HUES6 (cell line): Measurements from ENCODE around the gene SOCS1.

ENCODE experiments used
- H3K27ac ChIP-seq: 2 replicates; pipeline ENCODE4 v1.7.0; 2013; ENCODE audit warnings: low read depth, mild to moderate bottlenecking, low read length, inconsistent platforms
- H3K27me3 ChIP-seq: 2 replicates; pipeline ENCODE4 v1.6.1; 2013; ENCODE audit warnings: low read length; ENCODE audit not compliant: control insufficient read depth, insufficient read depth
- H3K36me3 ChIP-seq: 2 replicates; pipeline ENCODE4 v1.6.1; 2013; ENCODE audit warnings: low read length; ENCODE audit not compliant: control insufficient read depth, insufficient read depth
- H3K4me1 ChIP-seq: 2 replicates; pipeline ENCODE4 v1.6.1; 2013; ENCODE audit warnings: low read length; ENCODE audit not compliant: control insufficient read depth, insufficient read depth
- H3K4me3 ChIP-seq: 2 replicates; pipeline ENCODE4 v1.5.1; 2013; ENCODE audit warnings: low read depth, low read length
- H3K9ac ChIP-seq: one replicate; pipeline ENCODE4 v1.6.1; 2013; ENCODE audit warnings: mild to moderate bottlenecking, low read length
- H3K9me3 ChIP-seq: 2 replicates; pipeline ENCODE4 v1.6.1; 2013; ENCODE audit warnings: low read depth, low read length; ENCODE audit not compliant: control insufficient read depth, insufficient read depth

SOCS1 gene

GRCh38 chr16:11204513-11205047 lies 51.4 kb downstream of the SOCS1 start:
- Histone ChIP-seq H3K4me1 (peaks cover 45% of the 10 kb centered on the region), H3K9me3 (peaks cover 13% of the 10 kb centered on the region), H3K27ac (no peak overlapping the region), H3K36me3 (no peaks in the 10 kb centered on the region), H3K9ac (no peak overlapping the region), H3K4me3 (no peak overlapping the region), H3K27me3 (no peaks in the 10 kb centered on the region)
